Bronchial epithelial cell (primary cell): ENCODE data around the gene CD83. TPM values are rescaled to one million over a fixed set of nuclear protein-coding genes. Genes with fewer than 3 reads are reported as not detected.

Experiments used
- DNase-seq: peaks from one replicate; pipeline ENCODE4 v3.0.0-alpha.2; 2010; ENCODE audit warnings: low read depth
- FAIRE-seq: peaks from 2 replicates; lab custom pipeline; 2011; peaks lifted over from hg19 to GRCh38; lab: Jason Lieb, UNC
- H3K27me3 ChIP-seq: 2 replicates; pipeline ENCODE4 v1.5.1; 2011; ENCODE audit warnings: low read length; ENCODE audit not compliant: control insufficient read depth, insufficient read depth
- H3K36me3 ChIP-seq: 2 replicates; pipeline ENCODE4 v1.5.1; 2011; ENCODE audit warnings: low read length; ENCODE audit not compliant: control insufficient read depth, insufficient read depth
- H3K4me3 ChIP-seq: 2 replicates; pipeline ENCODE4 v1.5.1; 2011; ENCODE audit warnings: mild to moderate bottlenecking, low read depth, low read length, control low read depth
- total RNA-seq: library from RNA; depleted of rRNA; stranded (reverse); fragments of >200 nt; gene quantifications from 2 replicates; pipeline ENCODE4 v1.2.1, GENCODE V29; 2014
- TF ChIP-seq, protein P1 (sequence below): IDR thresholded peaks from 2 replicates; pipeline ENCODE4 v1.5.1; 2011; ENCODE audit warnings: mild to moderate bottlenecking, moderate library complexity, low read length, control low read depth, inconsistent platforms; ENCODE audit not compliant: insufficient read depth, severe bottlenecking

The CD83 gene
- total RNA-seq, 1 donor from 2014 or later = 0.53 TPM

GRCh38 chr6:14118446-14118845 is 874 bp downstream of the CD83 start:
- Histone ChIP-seq H3K27me3 (no peaks in the 10 kb centered on the region), H3K4me3 (no peak overlapping the region), H3K36me3 (no peaks in the 10 kb centered on the region)
- TF ChIP-seq, protein P1, sequence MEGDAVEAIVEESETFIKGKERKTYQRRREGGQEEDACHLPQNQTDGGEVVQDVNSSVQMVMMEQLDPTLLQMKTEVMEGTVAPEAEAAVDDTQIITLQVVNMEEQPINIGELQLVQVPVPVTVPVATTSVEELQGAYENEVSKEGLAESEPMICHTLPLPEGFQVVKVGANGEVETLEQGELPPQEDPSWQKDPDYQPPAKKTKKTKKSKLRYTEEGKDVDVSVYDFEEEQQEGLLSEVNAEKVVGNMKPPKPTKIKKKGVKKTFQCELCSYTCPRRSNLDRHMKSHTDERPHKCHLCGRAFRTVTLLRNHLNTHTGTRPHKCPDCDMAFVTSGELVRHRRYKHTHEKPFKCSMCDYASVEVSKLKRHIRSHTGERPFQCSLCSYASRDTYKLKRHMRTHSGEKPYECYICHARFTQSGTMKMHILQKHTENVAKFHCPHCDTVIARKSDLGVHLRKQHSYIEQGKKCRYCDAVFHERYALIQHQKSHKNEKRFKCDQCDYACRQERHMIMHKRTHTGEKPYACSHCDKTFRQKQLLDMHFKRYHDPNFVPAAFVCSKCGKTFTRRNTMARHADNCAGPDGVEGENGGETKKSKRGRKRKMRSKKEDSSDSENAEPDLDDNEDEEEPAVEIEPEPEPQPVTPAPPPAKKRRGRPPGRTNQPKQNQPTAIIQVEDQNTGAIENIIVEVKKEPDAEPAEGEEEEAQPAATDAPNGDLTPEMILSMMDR = no peak
- FAIRE-seq (no peak), DNase-seq (no peak)

- FAIRE-seq = no peak
- no peak for DNase-seq
- H3K27me3 ChIP-seq = no peaks in the 10 kb centered on the region
- no peaks in the 10 kb centered on the region for H3K36me3 ChIP-seq
- no peak overlapping the region for H3K4me3 ChIP-seq
- TF ChIP-seq, protein P1 = no peak
These were observed 2.2 kb downstream of the CD83 start for GRCh38 chr6:14119784-14120183.

GRCh38 chr6:14120546-14120945 is 3.0 kb downstream of the CD83 start:
- no peaks in the 10 kb centered on the region for H3K27me3 ChIP-seq
- no peaks in the 10 kb centered on the region for H3K36me3 ChIP-seq
- FAIRE-seq (no peak), DNase-seq (no peak)
- no peak overlapping the region for H3K4me3 ChIP-seq
- TF ChIP-seq, protein P1 = no peak

DNA sequence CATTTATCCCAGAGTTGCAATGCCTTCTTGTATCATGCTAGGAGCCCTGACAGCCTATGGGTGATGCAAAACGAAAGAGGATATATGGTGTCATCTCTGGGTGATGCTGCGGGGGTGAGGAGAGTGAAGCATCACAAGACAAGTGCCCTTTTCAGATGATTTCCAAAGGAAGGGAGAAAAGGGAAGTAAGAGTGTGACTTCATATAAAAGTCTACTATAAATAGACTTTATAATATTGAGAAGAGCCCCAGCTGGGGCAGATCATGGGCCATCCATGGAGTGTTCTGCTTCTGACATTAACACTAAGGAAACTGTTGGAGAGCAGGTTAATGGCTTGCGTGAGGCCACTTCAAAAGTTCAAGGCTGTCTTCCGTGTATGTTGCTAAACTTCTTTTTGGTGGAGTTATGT is 4.4 kb downstream of the CD83 start:
- TF ChIP-seq, protein P1 = no peak
- Histone ChIP-seq H3K36me3 (no peaks in the 10 kb centered on the region), H3K27me3 (no peaks in the 10 kb centered on the region), H3K4me3 (no peak overlapping the region)
- DNase-seq = no peak
- no peak for FAIRE-seq

- Histone ChIP-seq H3K36me3 (no peaks in the 10 kb centered on the region), H3K27me3 (no peaks in the 10 kb centered on the region), H3K4me3 (no peak overlapping the region)
- FAIRE-seq (no peak), DNase-seq (no peak)
- TF ChIP-seq, protein P1 = no peak
These were observed 6.0 kb downstream of the CD83 start for GRCh38 chr6:14123386-14124111.

GRCh38 chr6:14125346-14125745 is 7.8 kb downstream of the CD83 start:
- TF ChIP-seq, protein P1 = no peak
- Histone ChIP-seq H3K4me3 (no peak overlapping the region), H3K36me3 (no peaks in the 10 kb centered on the region), H3K27me3 (no peaks in the 10 kb centered on the region)
- no peak for FAIRE-seq
- DNase-seq = no peak
